OCI-LY3 (cell line): Measurements from ENCODE around the gene KAT6B.

Source experiments
- H2AFZ ChIP-seq: fragments of 200-600, 300-600 bp; shearing (Covaris generic); 2 replicates; pipeline ENCODE4 v1.6.0; 2014; ENCODE audit warnings: antibody characterized with exemption, low read depth, low read length
- H3K27ac ChIP-seq: fragments of 200-600, 300-600 bp; sonication (generic); 2 replicates; pipeline ENCODE4 v1.5.1; 2014; ENCODE audit warnings: mild to moderate bottlenecking, low read length, moderate library complexity, mixed read lengths
- H3K27me3 ChIP-seq: fragments of 200-600, 300-600 bp; sonication (generic); 2 replicates; pipeline ENCODE4 v1.6.1; 2014; ENCODE audit warnings: low read depth, low read length, mixed read lengths
- H3K36me3 ChIP-seq: fragments of 200-600, 300-600 bp; sonication (generic); replicated peaks from 2 replicates; pipeline ENCODE3; 2014; ENCODE audit warnings: low read depth, low read length, mixed read lengths
- H3K4me1 ChIP-seq: fragments of 300-600, 200-600 bp; sonication (generic); 2 replicates; pipeline ENCODE4 v1.6.1; 2014; ENCODE audit warnings: low read length, mixed read lengths
- H3K4me2 ChIP-seq: fragments of 200-600, 300-600 bp; sonication (generic); 2 replicates; pipeline ENCODE4 v1.6.1; 2014; ENCODE audit warnings: low read length, mixed read lengths
- H3K4me3 ChIP-seq: fragments of 300-600, 200-600 bp; sonication (generic); 2 replicates; pipeline ENCODE4 v1.5.1; 2014; ENCODE audit warnings: antibody characterized with exemption, mild to moderate bottlenecking, low read length, moderate library complexity
- H3K79me2 ChIP-seq: fragments of 300-600, 200-600 bp; shearing (Covaris generic); 2 replicates; pipeline ENCODE4 v1.6.1; 2014; ENCODE audit warnings: mild to moderate bottlenecking, low read length, mixed read lengths
- H3K9ac ChIP-seq: fragments of 300-600, 200-600 bp; shearing (Covaris generic); 2 replicates; pipeline ENCODE4 v1.6.0; 2014; ENCODE audit warnings: mild to moderate bottlenecking, low read length, moderate library complexity
- H3K9me3 ChIP-seq: fragments of 200-600, 300-600 bp; shearing (Covaris generic); 2 replicates; pipeline ENCODE4 v1.6.1; 2014; ENCODE audit warnings: low read length, mixed read lengths; ENCODE audit not compliant: insufficient read depth
- H4K20me1 ChIP-seq: fragments of 200-600, 300-600 bp; sonication (generic); 2 replicates; pipeline ENCODE4 v1.6.1; 2016; ENCODE audit warnings: low read length, mixed read lengths; ENCODE audit not compliant: insufficient read depth
- CTCF ChIP-seq: fragments of 200-600, 300-600 bp; sonication (generic); IDR thresholded peaks from 2 replicates; pipeline ENCODE4 v1.5.1; 2014; ENCODE audit warnings: antibody characterized with exemption, low read length, low read depth
- EZH2phosphoT487 ChIP-seq: fragments of 200-600 bp; shearing (Covaris generic); IDR thresholded peaks from 2 replicates; pipeline ENCODE4 v1.6.1; 2018; ENCODE audit warnings: antibody characterized with exemption, mixed run types, low read depth

Gene KAT6B

GRCh38 chr10:74841265-74841973 lies 15.0 kb downstream of the KAT6B start:
- no peaks in the 10 kb centered on the region for H3K4me1 ChIP-seq
- no peaks in the 10 kb centered on the region for H3K27me3 ChIP-seq
- no peak overlapping the region for H3K9ac ChIP-seq
- no peaks in the 10 kb centered on the region for H3K9me3 ChIP-seq
- H3K79me2 ChIP-seq = no peaks in the 10 kb centered on the region
- no peak overlapping the region for H3K4me3 ChIP-seq
- no peak overlapping the region for H2AFZ ChIP-seq
- H4K20me1 ChIP-seq = no peaks in the 10 kb centered on the region
- no peak overlapping the region for H3K4me2 ChIP-seq
- no peak for TF ChIP-seq CTCF
- no peak for TF ChIP-seq EZH2phosphoT487
- no peaks in the 10 kb centered on the region for H3K36me3 ChIP-seq
- no peak overlapping the region for H3K27ac ChIP-seq

GRCh38 chr10:74842301-74842954 lies 16.0 kb downstream of the KAT6B start:
- H3K4me1 ChIP-seq = no peaks in the 10 kb centered on the region
- TF ChIP-seq CTCF (no peak), EZH2phosphoT487 (no peak)
- no peak overlapping the region for H3K9ac ChIP-seq
- no peaks in the 10 kb centered on the region for H3K79me2 ChIP-seq
- no peaks in the 10 kb centered on the region for H4K20me1 ChIP-seq
- no peaks in the 10 kb centered on the region for H3K9me3 ChIP-seq
- no peaks in the 10 kb centered on the region for H3K27me3 ChIP-seq
- H2AFZ ChIP-seq = no peak overlapping the region
- H3K27ac ChIP-seq = no peak overlapping the region
- H3K4me2 ChIP-seq = no peak overlapping the region
- H3K36me3 ChIP-seq = no peaks in the 10 kb centered on the region
- no peak overlapping the region for H3K4me3 ChIP-seq

DNA sequence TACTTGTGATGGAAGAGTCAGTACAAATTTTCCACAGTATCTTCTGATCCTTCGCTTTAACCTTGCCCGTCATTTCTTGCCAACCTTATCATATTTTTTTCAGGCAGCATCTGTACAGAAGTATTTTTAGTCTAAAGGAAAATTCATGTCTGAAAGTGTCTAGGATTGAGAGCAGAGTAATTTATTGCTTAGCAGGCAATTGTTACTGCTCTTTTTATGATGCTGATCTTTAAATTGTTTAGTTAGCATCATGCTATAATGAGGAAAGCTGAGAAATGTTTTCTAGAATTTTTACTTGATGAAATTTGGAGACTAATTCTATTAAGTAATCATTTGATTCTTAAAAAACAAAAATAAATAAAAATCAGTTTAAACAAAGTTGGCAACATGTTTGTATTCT lies 20.6 kb downstream of the KAT6B start:
- no peaks in the 10 kb centered on the region; the same call in 1 of the 2 replicates for H3K79me2 ChIP-seq
- no peaks in the 10 kb centered on the region for H3K27me3 ChIP-seq
- no peak overlapping the region for H3K4me2 ChIP-seq
- TF ChIP-seq EZH2phosphoT487 = no peak
- TF ChIP-seq CTCF = no peak
- H3K9me3 ChIP-seq = no peaks in the 10 kb centered on the region
- no peak overlapping the region for H3K9ac ChIP-seq
- no peak overlapping the region for H3K4me3 ChIP-seq
- no peak overlapping the region for H3K27ac ChIP-seq
- no peaks in the 10 kb centered on the region for H3K4me1 ChIP-seq
- no peak overlapping the region for H2AFZ ChIP-seq
- no peaks in the 10 kb centered on the region for H3K36me3 ChIP-seq
- H4K20me1 ChIP-seq = no peaks in the 10 kb centered on the region

GRCh38 chr10:74851831-74852230 lies 25.4 kb downstream of the KAT6B start:
- H3K36me3 ChIP-seq = no peaks in the 10 kb centered on the region
- no peak overlapping the region for H3K27ac ChIP-seq
- TF ChIP-seq EZH2phosphoT487 (no peak), CTCF (no peak)
- H4K20me1 ChIP-seq = no peaks in the 10 kb centered on the region
- no peak overlapping the region for H2AFZ ChIP-seq
- H3K79me2 ChIP-seq = peaks cover 7% of the 10 kb centered on the region; the same call in 1 of the 2 replicates
- no peaks in the 10 kb centered on the region for H3K9me3 ChIP-seq
- no peak overlapping the region for H3K9ac ChIP-seq
- H3K27me3 ChIP-seq = no peaks in the 10 kb centered on the region
- H3K4me3 ChIP-seq = no peak overlapping the region
- H3K4me1 ChIP-seq = peaks cover 16% of the 10 kb centered on the region
- no peak overlapping the region for H3K4me2 ChIP-seq
